ENCODE results near the gene ARL2BP.
A peak's percentile ranks its signal among the peaks of the same experiment; 100 is the strongest.

Gene ARL2BP

DNA sequence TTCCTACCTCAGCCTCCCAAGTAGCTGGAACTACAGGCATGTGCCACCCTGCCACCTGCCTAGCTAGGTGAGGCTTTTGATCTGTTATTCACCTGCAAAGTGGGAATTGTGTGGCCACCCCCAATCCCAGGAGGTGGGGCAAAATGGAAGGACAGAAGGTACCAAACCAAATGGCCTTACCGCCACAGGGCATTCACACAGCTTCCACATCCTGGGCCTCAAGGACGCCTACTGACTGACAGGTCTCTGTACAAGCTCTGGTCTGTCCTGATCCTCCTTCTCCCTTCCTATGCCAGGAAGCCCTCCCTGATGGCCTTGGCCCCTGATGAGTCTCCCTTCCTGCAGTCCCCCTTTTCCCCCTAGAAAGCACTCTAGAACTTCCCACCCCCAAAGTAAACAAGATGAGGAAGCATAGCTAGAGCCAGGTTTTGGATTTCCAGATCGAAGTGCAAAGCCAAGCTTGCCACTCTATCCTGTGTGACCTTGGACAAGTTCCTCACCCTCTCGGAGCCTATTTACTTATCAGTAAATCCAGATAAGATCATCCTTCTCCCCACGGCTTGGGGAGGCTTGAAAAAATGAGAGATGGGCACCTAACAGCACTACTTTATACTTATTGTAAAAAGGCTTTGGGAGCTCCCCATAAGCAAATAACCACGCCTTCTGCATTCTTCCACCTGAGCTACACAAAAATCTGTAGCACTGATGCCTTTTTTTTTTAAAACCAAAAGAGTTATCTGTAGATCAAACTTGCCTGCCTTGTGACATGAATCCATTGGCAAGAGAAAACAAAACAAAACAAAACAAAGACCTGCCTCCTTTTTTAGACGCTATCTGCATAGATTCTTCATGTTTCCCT lies 35.0 kb downstream of the ARL2BP start:
- in situ Hi-C loops (cut with HindIII; ENCODE audit: low sequenced_read_pairs): no loop called here

GRCh38 chr16:57281791-57282190 lies 36.7 kb downstream of the ARL2BP start:
- DNase-seq (ENCODE audit: low read depth): no peak
- TF ChIP-seq, protein P1, sequence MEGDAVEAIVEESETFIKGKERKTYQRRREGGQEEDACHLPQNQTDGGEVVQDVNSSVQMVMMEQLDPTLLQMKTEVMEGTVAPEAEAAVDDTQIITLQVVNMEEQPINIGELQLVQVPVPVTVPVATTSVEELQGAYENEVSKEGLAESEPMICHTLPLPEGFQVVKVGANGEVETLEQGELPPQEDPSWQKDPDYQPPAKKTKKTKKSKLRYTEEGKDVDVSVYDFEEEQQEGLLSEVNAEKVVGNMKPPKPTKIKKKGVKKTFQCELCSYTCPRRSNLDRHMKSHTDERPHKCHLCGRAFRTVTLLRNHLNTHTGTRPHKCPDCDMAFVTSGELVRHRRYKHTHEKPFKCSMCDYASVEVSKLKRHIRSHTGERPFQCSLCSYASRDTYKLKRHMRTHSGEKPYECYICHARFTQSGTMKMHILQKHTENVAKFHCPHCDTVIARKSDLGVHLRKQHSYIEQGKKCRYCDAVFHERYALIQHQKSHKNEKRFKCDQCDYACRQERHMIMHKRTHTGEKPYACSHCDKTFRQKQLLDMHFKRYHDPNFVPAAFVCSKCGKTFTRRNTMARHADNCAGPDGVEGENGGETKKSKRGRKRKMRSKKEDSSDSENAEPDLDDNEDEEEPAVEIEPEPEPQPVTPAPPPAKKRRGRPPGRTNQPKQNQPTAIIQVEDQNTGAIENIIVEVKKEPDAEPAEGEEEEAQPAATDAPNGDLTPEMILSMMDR (IDR thresholded peaks at IDR 0.05; ENCODE audit: low read depth, low read length, missing control alignments): no peak
- in situ Hi-C loops (cut with HindIII; ENCODE audit: low sequenced_read_pairs): no loop called here
- H3K4me3 ChIP-seq (ENCODE audit: low read depth, low read length): no peak overlapping the region

More for the DNA sequence above, 35.0 kb downstream of the ARL2BP start:
- TF ChIP-seq, protein P1 (IDR thresholded peaks at IDR 0.05; ENCODE audit: low read depth, low read length, missing control alignments): no peak
- no peak overlapping the region for H3K4me3 ChIP-seq (ENCODE audit: low read depth, low read length)
- DNase-seq (ENCODE audit: low read depth): no peak

DNA sequence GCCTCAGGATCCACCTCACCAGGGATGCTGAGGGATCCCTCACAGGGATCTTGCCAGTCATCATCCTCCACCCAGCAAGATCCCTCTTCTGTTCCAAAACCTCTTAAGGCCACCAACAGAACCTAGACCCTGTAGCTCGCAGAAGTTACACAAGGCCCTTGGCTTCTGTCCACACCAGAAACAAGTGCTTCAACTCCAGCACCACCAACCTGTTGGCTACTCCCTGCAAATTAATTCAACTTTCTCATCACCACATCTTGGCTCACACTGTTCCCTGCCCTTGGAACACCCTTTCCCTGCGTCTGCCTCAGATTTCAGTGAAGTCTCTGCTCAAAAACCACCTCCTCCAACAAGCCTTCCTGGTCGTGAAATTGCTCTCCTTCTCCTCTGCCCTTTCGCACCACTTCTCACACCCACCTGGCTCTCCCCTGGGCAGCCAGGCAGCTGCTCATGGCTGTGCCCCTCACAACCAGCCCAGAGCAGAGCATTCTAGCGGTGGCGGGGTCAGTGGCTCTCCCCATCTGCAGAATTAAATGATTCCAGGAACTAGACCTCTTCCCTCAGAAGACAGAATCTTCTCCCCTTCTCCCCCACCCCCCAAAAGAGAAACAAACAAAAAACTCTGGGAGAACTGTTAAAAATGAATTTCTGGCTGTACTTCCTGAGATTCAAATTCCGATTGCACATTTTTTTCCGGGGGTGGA lies 37.6 kb downstream of the ARL2BP start:
- DNase-seq (ENCODE audit: low read depth): no peak
- in situ Hi-C loops (cut with HindIII; ENCODE audit: low sequenced_read_pairs): no loop called here
- TF ChIP-seq, protein P1 (IDR thresholded peaks at IDR 0.05; ENCODE audit: low read depth, low read length, missing control alignments): no peak
- no peak overlapping the region for H3K4me3 ChIP-seq (ENCODE audit: low read depth, low read length)

GRCh38 chr16:57283214-57283958 lies 38.3 kb downstream of the ARL2BP start:
- H3K4me3 ChIP-seq (ENCODE audit: low read depth, low read length): no peak overlapping the region
- TF ChIP-seq, protein P1 (IDR thresholded peaks at IDR 0.05; ENCODE audit: low read depth, low read length, missing control alignments): no peak
- no peak for DNase-seq (ENCODE audit: low read depth)
- in situ Hi-C loops (cut with HindIII; ENCODE audit: low sequenced_read_pairs): no loop called here

GRCh38 chr16:57283959-57284208 lies 38.8 kb downstream of the ARL2BP start:
- H3K4me3 ChIP-seq (ENCODE audit: low read depth, low read length): peak overlapping the region; percentile 40
- in situ Hi-C loops (cut with HindIII; ENCODE audit: low sequenced_read_pairs): no loop called here
- TF ChIP-seq, protein P1 (IDR thresholded peaks at IDR 0.05; ENCODE audit: low read depth, low read length, missing control alignments): no peak
- DNase-seq (ENCODE audit: low read depth): no peak

GRCh38 chr16:57284209-57284951 lies 39.3 kb downstream of the ARL2BP start, which contains the start of gene PLLP:
Gene PLLP (minus strand): TSS chr16:57284672. CDS start chr16:57284540, 132 bp downstream.
- TF ChIP-seq, protein P1 (IDR thresholded peaks at IDR 0.05; ENCODE audit: low read depth, low read length, missing control alignments): no peak
- peak within 1 kb of the TSS; percentile 40 for H3K4me3 ChIP-seq (ENCODE audit: low read depth, low read length)
- no peak for DNase-seq (ENCODE audit: low read depth)
- in situ Hi-C loops (cut with HindIII; ENCODE audit: low sequenced_read_pairs): no loop called here
